ENCODE data around the gene FGF2. TPM values are rescaled to one million over a fixed set of nuclear protein-coding genes. Genes with fewer than 3 reads are reported as not detected.

FGF2 gene
- total RNA-seq, 1 experiment from 2014 or later, result 99.0 TPM

- peaks cover 7% of the 10 kb centered on the region for H3K23me2 ChIP-seq (ENCODE audit: insufficient read length, low read depth, low read length, poor library complexity, severe bottlenecking)
- no peak overlapping the region for H3T11ph ChIP-seq (ENCODE audit: low read length)
- no peak overlapping the region for H4K8ac ChIP-seq (replicated peaks; ENCODE audit: insufficient read length, low read depth, low read length)
- H3K4me1 ChIP-seq (ENCODE audit: insufficient read depth, low read length), result peaks cover 7% of the 10 kb centered on the region
- no peak overlapping the region for H2BK5ac ChIP-seq (ENCODE audit: insufficient read length, low read length)
- H2AFZ ChIP-seq (ENCODE audit: low read length), result no peak overlapping the region
- peak overlapping the region; percentile 81 for H3K9ac ChIP-seq (ENCODE audit: extremely low read depth, insufficient read length, low read length)
- H4K20me1 ChIP-seq (ENCODE audit: control insufficient read depth, insufficient read depth, insufficient read length), result no peaks in the 10 kb centered on the region
- no peak overlapping the region for H4K91ac ChIP-seq (ENCODE audit: insufficient read length, low read depth, low read length)
- H3K27me3 ChIP-seq (ENCODE audit: insufficient read depth, low read length), result no peaks in the 10 kb centered on the region
- peak; percentile 88 for DNase-seq
- H2BK15ac ChIP-seq (ENCODE audit: low read depth, low read length), result no peak overlapping the region
- TF ChIP-seq, protein P1, sequence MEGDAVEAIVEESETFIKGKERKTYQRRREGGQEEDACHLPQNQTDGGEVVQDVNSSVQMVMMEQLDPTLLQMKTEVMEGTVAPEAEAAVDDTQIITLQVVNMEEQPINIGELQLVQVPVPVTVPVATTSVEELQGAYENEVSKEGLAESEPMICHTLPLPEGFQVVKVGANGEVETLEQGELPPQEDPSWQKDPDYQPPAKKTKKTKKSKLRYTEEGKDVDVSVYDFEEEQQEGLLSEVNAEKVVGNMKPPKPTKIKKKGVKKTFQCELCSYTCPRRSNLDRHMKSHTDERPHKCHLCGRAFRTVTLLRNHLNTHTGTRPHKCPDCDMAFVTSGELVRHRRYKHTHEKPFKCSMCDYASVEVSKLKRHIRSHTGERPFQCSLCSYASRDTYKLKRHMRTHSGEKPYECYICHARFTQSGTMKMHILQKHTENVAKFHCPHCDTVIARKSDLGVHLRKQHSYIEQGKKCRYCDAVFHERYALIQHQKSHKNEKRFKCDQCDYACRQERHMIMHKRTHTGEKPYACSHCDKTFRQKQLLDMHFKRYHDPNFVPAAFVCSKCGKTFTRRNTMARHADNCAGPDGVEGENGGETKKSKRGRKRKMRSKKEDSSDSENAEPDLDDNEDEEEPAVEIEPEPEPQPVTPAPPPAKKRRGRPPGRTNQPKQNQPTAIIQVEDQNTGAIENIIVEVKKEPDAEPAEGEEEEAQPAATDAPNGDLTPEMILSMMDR (conservative IDR thresholded peaks at IDR 0.05), result no peak
- no peaks in the 10 kb centered on the region for H3K36me3 Mint-ChIP-seq (ENCODE audit: insufficient read depth in 1 of 3, low read depth in 3 of 3)
- no peak overlapping the region; a peak in 1 of 5 replicates for H3K4me3 Mint-ChIP-seq
- peaks cover 17% of the 10 kb centered on the region; the same call in 1 of the 2 replicates for H3K79me2 ChIP-seq (ENCODE audit: insufficient read depth, low read length)
- no CpG with 5 or more reads among the region's 34 CpGs for WGBS (ENCODE audit: extremely low coverage, insufficient read length, low lambda C conversion rate)
- no peak overlapping the region for H2AK5ac ChIP-seq (ENCODE audit: insufficient read length, low read length)
- no peaks in the 10 kb centered on the region for H3K79me1 ChIP-seq (ENCODE audit: insufficient read depth, low read depth, low read length, poor library complexity, severe bottlenecking)
- H3K23ac ChIP-seq (ENCODE audit: insufficient read length, low read depth, low read length), result no peak overlapping the region
- no peaks in the 10 kb centered on the region for H3K27me3 Mint-ChIP-seq (ENCODE audit: low read depth)
- H3K18ac ChIP-seq (ENCODE audit: insufficient read length, low read depth, low read length), result no peak overlapping the region
- no peak overlapping the region for H3K4ac ChIP-seq (ENCODE audit: low read depth, low read length)
- H3K9me3 Mint-ChIP-seq, result no peaks in the 10 kb centered on the region
- no peak overlapping the region for H2BK120ac ChIP-seq (ENCODE audit: low read depth, low read length, poor library complexity, severe bottlenecking)
- H3K4me1 Mint-ChIP-seq, result peaks cover 11 to 14% of the 10 kb centered on the region in 2 experiments
- H3K14ac ChIP-seq (ENCODE audit: insufficient read depth, low read length), result no peak overlapping the region
- no peak overlapping the region for H3K56ac ChIP-seq (ENCODE audit: insufficient read length, low read depth, low read length)
- no peak overlapping the region for H2BK12ac ChIP-seq (ENCODE audit: insufficient read length, low read depth, low read length)
- no peak overlapping the region for H3K27ac ChIP-seq (ENCODE audit: insufficient read length, low read depth, low read length)
- H3K9me3 ChIP-seq (ENCODE audit: control insufficient read depth, low read depth, low read length), result no peaks in the 10 kb centered on the region
- H2BK20ac ChIP-seq (ENCODE audit: low read depth, low read length, poor library complexity, severe bottlenecking), result no peak overlapping the region
- peak overlapping the region; percentile 95 to 97 (median 97) for H3K27ac Mint-ChIP-seq
- no peak overlapping the region for H4K5ac ChIP-seq (ENCODE audit: insufficient read length, low read depth, low read length)
- H3K4me2 ChIP-seq (ENCODE audit: insufficient read depth, insufficient read length, low read length), result peak overlapping the region; percentile 76
These were observed 96.4 kb downstream of the FGF2 start for GRCh38 chr4:122922877-122923511.

All from H9 (cell line).